HFFc6 (cell line): Measurements from ENCODE around the gene MBNL2. TPM values are rescaled to one million over a fixed set of nuclear protein-coding genes. Genes with fewer than 3 reads are reported as not detected.

ENCODE experiments used
- DNase-seq: peaks from one replicate; pipeline ENCODE4 v3.0.0-alpha.2; 2018
- H3K27ac Mint-ChIP-seq: 2 replicates; pipeline ENCODE4 v1.8.0; 2020; ENCODE audit warnings: mild to moderate bottlenecking, mixed read lengths
- H3K27me3 Mint-ChIP-seq: 2 replicates; pipeline ENCODE4 v1.8.0; 2021; ENCODE audit warnings: mild to moderate bottlenecking, moderate library complexity, mixed read lengths; ENCODE audit not compliant: insufficient read depth
- H3K36me3 Mint-ChIP-seq: 2 replicates; pipeline ENCODE4 v1.8.0; 2021; ENCODE audit warnings: low read depth, mixed read lengths
- H3K4me1 Mint-ChIP-seq: 2 replicates; pipeline ENCODE4 v1.8.0; 2020; ENCODE audit warnings: low read depth, mixed read lengths
- H3K4me3 Mint-ChIP-seq: 2 replicates; pipeline ENCODE4 v1.8.0; 2020; ENCODE audit warnings: mild to moderate bottlenecking, moderate library complexity, mixed read lengths
- H3K9me3 Mint-ChIP-seq: 2 replicates; pipeline ENCODE4 v1.8.0; 2020; ENCODE audit warnings: mild to moderate bottlenecking, mixed read lengths
- CTCF ChIP-seq: fragments of 200-600 bp; sonication (generic); IDR thresholded peaks from 2 replicates; pipeline ENCODE4 v1.5.0; 2021; ENCODE audit warnings: antibody characterized with exemption, mild to moderate bottlenecking
- total RNA-seq, 6 experiments: library from RNA; stranded (reverse); fragmentation: NEBNext Ultra II Directional; extraction: Animal tissue kit (Norgen Biotek cat#: 25700); gene quantifications; 2 replicates in 1 of 6; 3 replicates in 5 of 6; pipeline ENCODE4 v1.2.3, GENCODE V29; 2021

MBNL2 gene
- total RNA-seq, 6 experiments from 2014 or later = 78.5 to 138 (median 99.8) TPM

- Mint-ChIP-seq H3K9me3 (no peaks in the 10 kb centered on the region), H3K27me3 (no peaks in the 10 kb centered on the region; the same call in 1 of the 2 replicates), H3K4me3 (no peak overlapping the region), H3K27ac (no peak overlapping the region), H3K4me1 (peaks cover 84% of the 10 kb centered on the region), H3K36me3 (peaks cover 63% of the 10 kb centered on the region)
- no peak for TF ChIP-seq CTCF
- DNase-seq = no peak
These were observed 41.0 kb downstream of the MBNL2 start for GRCh38 chr13:97263160-97263559.

- TF ChIP-seq CTCF = no peak
- Mint-ChIP-seq H3K27ac (no peak overlapping the region), H3K27me3 (peaks cover 4% of the 10 kb centered on the region), H3K9me3 (no peaks in the 10 kb centered on the region), H3K4me1 (peaks cover 80% of the 10 kb centered on the region), H3K36me3 (peaks cover 61% of the 10 kb centered on the region), H3K4me3 (no peak overlapping the region)
- no peak for DNase-seq
These were observed 42.5 kb downstream of the MBNL2 start for GRCh38 chr13:97264663-97265062.

- no peak overlapping the region for H3K4me3 Mint-ChIP-seq
- H3K9me3 Mint-ChIP-seq = no peaks in the 10 kb centered on the region
- no peak for DNase-seq
- peaks cover 73% of the 10 kb centered on the region for H3K4me1 Mint-ChIP-seq
- no peak for TF ChIP-seq CTCF
- H3K27ac Mint-ChIP-seq = no peak overlapping the region
- peaks cover 52% of the 10 kb centered on the region for H3K36me3 Mint-ChIP-seq
- H3K27me3 Mint-ChIP-seq = peaks cover 4% of the 10 kb centered on the region
These were observed 44.2 kb downstream of the MBNL2 start for GRCh38 chr13:97266332-97266731.

- H3K27me3 Mint-ChIP-seq = peaks cover 4% of the 10 kb centered on the region
- no peak for TF ChIP-seq CTCF
- H3K36me3 Mint-ChIP-seq = peaks cover 51% of the 10 kb centered on the region
- H3K4me1 Mint-ChIP-seq = peaks cover 73% of the 10 kb centered on the region
- no peaks in the 10 kb centered on the region for H3K9me3 Mint-ChIP-seq
- DNase-seq = no peak
- no peak overlapping the region for H3K4me3 Mint-ChIP-seq
- no peak overlapping the region for H3K27ac Mint-ChIP-seq
These were observed 44.8 kb downstream of the MBNL2 start for GRCh38 chr13:97266772-97267417.

DNA sequence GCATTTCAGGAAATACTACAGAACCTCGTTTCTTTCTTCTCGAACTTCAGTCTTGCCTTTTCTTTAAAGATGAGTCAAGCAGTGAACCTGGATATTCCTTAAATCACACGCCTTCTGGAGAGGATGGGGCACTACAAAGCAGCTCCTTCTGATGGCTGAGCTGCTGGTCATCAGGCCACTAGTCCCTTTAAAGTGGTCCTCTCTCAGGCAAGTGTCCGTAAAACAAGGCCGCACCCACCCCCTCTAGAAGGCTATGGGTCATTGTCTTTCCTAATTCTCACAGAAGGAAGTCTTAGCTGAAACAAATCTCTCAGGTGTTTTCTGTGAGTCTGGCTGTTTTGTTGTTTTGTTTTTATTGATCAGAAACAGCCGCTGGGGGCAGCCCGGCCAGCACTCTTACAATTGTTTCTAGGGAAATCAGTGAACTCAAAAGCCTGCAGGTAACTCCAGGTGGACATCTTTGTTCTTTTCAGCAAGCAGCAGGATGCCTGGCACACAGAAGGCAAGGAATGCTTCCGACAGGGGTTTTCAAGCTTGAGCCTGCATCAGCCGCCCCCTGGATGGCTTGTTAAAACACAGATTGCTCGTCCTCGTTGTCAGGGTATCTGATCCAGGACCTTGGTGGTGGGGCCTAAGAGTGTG, 45.4 kb downstream of the MBNL2 start:
- Mint-ChIP-seq H3K4me1 (peaks cover 73% of the 10 kb centered on the region), H3K27ac (no peak overlapping the region), H3K4me3 (no peak overlapping the region)

More for the DNA sequence above, 45.4 kb downstream of the MBNL2 start:
- Mint-ChIP-seq H3K27me3 (peaks cover 4% of the 10 kb centered on the region), H3K9me3 (no peaks in the 10 kb centered on the region), H3K36me3 (peaks cover 50% of the 10 kb centered on the region)
- no peak for DNase-seq
- no peak for TF ChIP-seq CTCF
